H9 (cell line): ENCODE results near the gene ITPRIPL2. TPM values are rescaled to one million over a fixed set of nuclear protein-coding genes. Genes with fewer than 3 reads are reported as not detected.

Experiments used
- DNase-seq: peaks from one replicate; pipeline ENCODE4 v3.0.0-alpha.2; 2017
- H2AFZ ChIP-seq: one replicate; pipeline ENCODE4 v1.6.1; 2013; ENCODE audit warnings: mild to moderate bottlenecking, low read length, control low read depth, moderate library complexity
- H2AK5ac ChIP-seq: 2 replicates; pipeline ENCODE4 v1.6.1; 2013; ENCODE audit warnings: low read length, control low read depth, mixed read lengths; ENCODE audit not compliant: insufficient read length
- H2BK120ac ChIP-seq: one replicate; pipeline ENCODE4 v1.6.1; 2013; ENCODE audit warnings: low read depth, mild to moderate bottlenecking, low read length, control low read depth, inconsistent platforms; ENCODE audit not compliant: poor library complexity, severe bottlenecking
- H2BK12ac ChIP-seq: 2 replicates; pipeline ENCODE4 v1.6.1; 2013; ENCODE audit warnings: low read length, control low read depth, mixed read lengths, low read depth; ENCODE audit not compliant: insufficient read length
- H2BK15ac ChIP-seq: 2 replicates; pipeline ENCODE4 v1.6.1; 2013; ENCODE audit warnings: low read depth, low read length, control low read depth
- H2BK20ac ChIP-seq: one replicate; pipeline ENCODE4 v1.6.1; 2013; ENCODE audit warnings: low read depth, mild to moderate bottlenecking, low read length, control low read depth, inconsistent platforms; ENCODE audit not compliant: poor library complexity, severe bottlenecking
- H2BK5ac ChIP-seq: 2 replicates; pipeline ENCODE4 v1.6.1; 2013; ENCODE audit warnings: low read length, control low read depth, mixed read lengths; ENCODE audit not compliant: insufficient read length
- H3K14ac ChIP-seq: 2 replicates; pipeline ENCODE4 v1.6.1; 2013; ENCODE audit warnings: low read length, control low read depth; ENCODE audit not compliant: insufficient read depth
- H3K18ac ChIP-seq: 2 replicates; pipeline ENCODE4 v1.6.1; 2013; ENCODE audit warnings: low read depth, mild to moderate bottlenecking, mixed read lengths, low read length, control low read depth; ENCODE audit not compliant: insufficient read length
- H3K23ac ChIP-seq: 2 replicates; pipeline ENCODE4 v1.6.1; 2013; ENCODE audit warnings: low read length, control low read depth, mixed read lengths, low read depth; ENCODE audit not compliant: insufficient read length
- H3K23me2 ChIP-seq: 2 replicates; pipeline ENCODE4 v1.6.1; 2013; ENCODE audit warnings: low read depth, mild to moderate bottlenecking, mixed read lengths, low read length, control low read depth; ENCODE audit not compliant: insufficient read length, poor library complexity, severe bottlenecking
- H3K27ac ChIP-seq: 2 replicates; pipeline ENCODE4 v1.5.1; 2013; ENCODE audit warnings: low read length, control low read depth, mixed read lengths, low read depth; ENCODE audit not compliant: insufficient read length
- H3K27me3 ChIP-seq: 2 replicates; pipeline ENCODE4 v1.6.1; 2013; ENCODE audit warnings: low read length, control low read depth, inconsistent platforms; ENCODE audit not compliant: insufficient read depth
- H3K4ac ChIP-seq: 2 replicates; pipeline ENCODE4 v1.6.1; 2013; ENCODE audit warnings: low read depth, mild to moderate bottlenecking, control low read depth, inconsistent platforms, low read length, moderate library complexity
- H3K4me1 ChIP-seq: 2 replicates; pipeline ENCODE4 v1.6.1; 2013; ENCODE audit warnings: low read length, control low read depth, inconsistent platforms; ENCODE audit not compliant: insufficient read depth
- H3K4me2 ChIP-seq: 2 replicates; pipeline ENCODE4 v1.6.1; 2013; ENCODE audit warnings: low read length, control low read depth, mixed read lengths; ENCODE audit not compliant: insufficient read length, insufficient read depth
- H3K56ac ChIP-seq: 2 replicates; pipeline ENCODE4 v1.6.1; 2013; ENCODE audit warnings: low read depth, mild to moderate bottlenecking, mixed read lengths, low read length, control low read depth; ENCODE audit not compliant: insufficient read length
- H3K79me1 ChIP-seq: 2 replicates; pipeline ENCODE4 v1.6.1; 2013; ENCODE audit warnings: low read depth, mild to moderate bottlenecking, moderate library complexity, low read length, control low read depth, inconsistent platforms; ENCODE audit not compliant: insufficient read depth, poor library complexity, severe bottlenecking
- H3K79me2 ChIP-seq: 2 replicates; pipeline ENCODE4 v1.6.1; 2013; ENCODE audit warnings: low read length, control low read depth, inconsistent platforms; ENCODE audit not compliant: insufficient read depth
- H3K9ac ChIP-seq: 2 replicates; pipeline ENCODE4 v1.6.1; 2013; ENCODE audit warnings: low read length, control low read depth, mixed read lengths; ENCODE audit not compliant: insufficient read length; ENCODE audit errors: extremely low read depth
- H3K9me3 ChIP-seq: one replicate; pipeline ENCODE4 v1.6.1; 2013; ENCODE audit warnings: low read depth, low read length, inconsistent platforms; ENCODE audit not compliant: control insufficient read depth
- H3T11ph ChIP-seq: one replicate; pipeline ENCODE4 v1.6.1; 2013; ENCODE audit warnings: mild to moderate bottlenecking, low read length, control low read depth, inconsistent platforms
- H4K20me1 ChIP-seq: one replicate; pipeline ENCODE4 v1.6.1; 2013; ENCODE audit not compliant: control insufficient read depth, insufficient read length, insufficient read depth
- H4K5ac ChIP-seq: 2 replicates; pipeline ENCODE4 v1.6.1; 2013; ENCODE audit warnings: low read depth, mild to moderate bottlenecking, mixed read lengths, low read length, control low read depth; ENCODE audit not compliant: insufficient read length
- H4K8ac ChIP-seq: replicated peaks from 2 replicates; pipeline ENCODE4 v1.6.1; 2013; ENCODE audit warnings: low read length, control low read depth, mixed read lengths, low read depth; ENCODE audit not compliant: insufficient read length
- H4K91ac ChIP-seq: 2 replicates; pipeline ENCODE4 v1.6.1; 2013; ENCODE audit warnings: low read depth, mild to moderate bottlenecking, moderate library complexity, mixed read lengths, low read length, control low read depth; ENCODE audit not compliant: insufficient read length
- H3K27ac Mint-ChIP-seq, 3 experiments: 2 replicates in 2 of 3; 3 replicates in 1 of 3; pipeline ENCODE4 v1.8.0; 2020 to 2021; ENCODE audit warnings: mixed read lengths in 3 of 3, mild to moderate bottlenecking in 1 of 3, moderate library complexity in 1 of 3
- H3K27me3 Mint-ChIP-seq: 2 replicates; pipeline ENCODE4 v1.8.0; 2021; ENCODE audit warnings: low read depth, mild to moderate bottlenecking, moderate library complexity, mixed read lengths
- H3K36me3 Mint-ChIP-seq, 3 experiments: 2 replicates in 2 of 3; 3 replicates in 1 of 3; pipeline ENCODE4 v1.8.0; 2020 to 2021; ENCODE audit warnings: low read depth in 3 of 3, mixed read lengths in 3 of 3; ENCODE audit not compliant: insufficient read depth in 1 of 3
- H3K4me1 Mint-ChIP-seq, 2 experiments: 2 replicates each; pipeline ENCODE4 v1.8.0; 2020; ENCODE audit warnings: mixed read lengths in 2 of 2
- H3K4me3 Mint-ChIP-seq, 2 experiments: 2 replicates in 1 of 2; 3 replicates in 1 of 2; pipeline ENCODE4 v1.8.0; 2020 to 2021; ENCODE audit warnings: mild to moderate bottlenecking in 2 of 2, mixed read lengths in 2 of 2, moderate library complexity in 1 of 2
- H3K9me3 Mint-ChIP-seq, 2 experiments: 2 replicates in 1 of 2; 3 replicates in 1 of 2; pipeline ENCODE4 v1.8.0; 2020; ENCODE audit warnings: mild to moderate bottlenecking in 2 of 2, mixed read lengths in 2 of 2, moderate library complexity in 1 of 2
- WGBS: extraction: QIAGEN DNeasy Blood & Tissue Kit; methylation state at CpG from one replicate; pipeline ENCODE4 v1.1.7; 2013; ENCODE audit warnings: missing lambda C conversion rate, low lambda C conversion rate, mixed read lengths; ENCODE audit not compliant: insufficient read length; ENCODE audit errors: extremely low coverage; 5-methylcytosine and 5-hydroxymethylcytosine counted together
- total RNA-seq: library from RNA; stranded (reverse); gene quantifications from 2 replicates; pipeline ENCODE4 v1.2.1, GENCODE V29; 2021
- TF ChIP-seq, protein P1 (sequence below): fragments of 200-600 bp; sonication (generic); conservative IDR thresholded peaks from 3 replicates; pipeline ENCODE4 v1.8.0; 2021; ENCODE audit warnings: antibody characterized with exemption, mild to moderate bottlenecking

The ITPRIPL2 gene
- total RNA-seq, 1 experiment from 2014 or later = 9.1 TPM

DNA sequence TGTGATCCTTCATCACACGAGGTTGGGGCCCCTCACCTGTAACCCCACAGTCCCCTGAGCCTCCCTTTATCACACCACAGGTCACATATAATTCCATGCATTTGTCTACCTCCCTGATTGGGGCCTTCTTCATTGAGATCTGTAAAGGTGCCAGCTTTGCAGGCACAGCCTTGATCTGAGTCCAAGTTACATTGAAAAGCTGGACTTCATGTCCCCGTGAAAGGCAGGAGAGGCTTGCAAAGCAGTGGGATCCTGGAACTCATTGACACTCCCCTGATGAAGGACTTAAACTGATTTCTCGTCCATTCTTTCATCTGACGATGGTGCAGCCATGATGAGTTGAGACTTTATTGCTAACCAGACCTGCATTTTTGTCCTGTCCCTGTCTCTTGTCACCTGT, 50.5 kb downstream of the ITPRIPL2 start:
- WGBS = no CpG with 5 or more reads among the region's 4 CpGs
- H3K4ac ChIP-seq = no peak overlapping the region
- no peak overlapping the region for H3K9ac ChIP-seq
- no peak overlapping the region for H3K27ac Mint-ChIP-seq
- no peaks in the 10 kb centered on the region for H3K4me1 ChIP-seq
- H2BK120ac ChIP-seq = no peak overlapping the region
- no peak overlapping the region for H4K91ac ChIP-seq
- H3K23ac ChIP-seq = no peak overlapping the region
- H2BK5ac ChIP-seq = no peak overlapping the region
- H3K4me3 Mint-ChIP-seq = no peak overlapping the region
- H3K9me3 ChIP-seq = no peaks in the 10 kb centered on the region
- H3K79me2 ChIP-seq = no peaks in the 10 kb centered on the region
- TF ChIP-seq, protein P1, sequence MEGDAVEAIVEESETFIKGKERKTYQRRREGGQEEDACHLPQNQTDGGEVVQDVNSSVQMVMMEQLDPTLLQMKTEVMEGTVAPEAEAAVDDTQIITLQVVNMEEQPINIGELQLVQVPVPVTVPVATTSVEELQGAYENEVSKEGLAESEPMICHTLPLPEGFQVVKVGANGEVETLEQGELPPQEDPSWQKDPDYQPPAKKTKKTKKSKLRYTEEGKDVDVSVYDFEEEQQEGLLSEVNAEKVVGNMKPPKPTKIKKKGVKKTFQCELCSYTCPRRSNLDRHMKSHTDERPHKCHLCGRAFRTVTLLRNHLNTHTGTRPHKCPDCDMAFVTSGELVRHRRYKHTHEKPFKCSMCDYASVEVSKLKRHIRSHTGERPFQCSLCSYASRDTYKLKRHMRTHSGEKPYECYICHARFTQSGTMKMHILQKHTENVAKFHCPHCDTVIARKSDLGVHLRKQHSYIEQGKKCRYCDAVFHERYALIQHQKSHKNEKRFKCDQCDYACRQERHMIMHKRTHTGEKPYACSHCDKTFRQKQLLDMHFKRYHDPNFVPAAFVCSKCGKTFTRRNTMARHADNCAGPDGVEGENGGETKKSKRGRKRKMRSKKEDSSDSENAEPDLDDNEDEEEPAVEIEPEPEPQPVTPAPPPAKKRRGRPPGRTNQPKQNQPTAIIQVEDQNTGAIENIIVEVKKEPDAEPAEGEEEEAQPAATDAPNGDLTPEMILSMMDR = no peak
- H4K20me1 ChIP-seq = no peaks in the 10 kb centered on the region
- peaks cover under 1% of the 10 kb centered on the region in 2 experiments; a peak in 3 of 4 replicates for H3K4me1 Mint-ChIP-seq
- H2BK12ac ChIP-seq = no peak overlapping the region
- H3K56ac ChIP-seq = no peak overlapping the region
- no peak overlapping the region for H2AK5ac ChIP-seq
- H2BK20ac ChIP-seq = no peak overlapping the region
- H3K9me3 Mint-ChIP-seq = no peaks in the 10 kb centered on the region
- no peak overlapping the region for H3K4me2 ChIP-seq
- peaks cover 3% of the 10 kb centered on the region; the same call in 1 of the 2 replicates for H3K27me3 ChIP-seq
- peaks cover 6% of the 10 kb centered on the region for H3K27me3 Mint-ChIP-seq
- H3K23me2 ChIP-seq = peaks cover 10% of the 10 kb centered on the region
- H4K5ac ChIP-seq = no peak overlapping the region
- H2AFZ ChIP-seq = no peak overlapping the region
- no peak overlapping the region for H2BK15ac ChIP-seq
- H3K18ac ChIP-seq = no peak overlapping the region
- no peak overlapping the region for H3K27ac ChIP-seq
- no peaks in the 10 kb centered on the region for H3K36me3 Mint-ChIP-seq
- H3K14ac ChIP-seq = no peak overlapping the region
- no peak for DNase-seq
- no peak overlapping the region for H3T11ph ChIP-seq
- H4K8ac ChIP-seq = no peak overlapping the region
- no peaks in the 10 kb centered on the region for H3K79me1 ChIP-seq
